H9 (cell line): ENCODE data around the gene IZUMO4. TPM values are rescaled to one million over a fixed set of nuclear protein-coding genes. Genes with fewer than 3 reads are reported as not detected.

Source experiments
- DNase-seq: peaks from one replicate; pipeline ENCODE4 v3.0.0-alpha.2; 2017
- H2AFZ ChIP-seq: one replicate; pipeline ENCODE4 v1.6.1; 2013; ENCODE audit warnings: mild to moderate bottlenecking, low read length, control low read depth, moderate library complexity
- H2AK5ac ChIP-seq: 2 replicates; pipeline ENCODE4 v1.6.1; 2013; ENCODE audit warnings: low read length, control low read depth, mixed read lengths; ENCODE audit not compliant: insufficient read length
- H2BK120ac ChIP-seq: one replicate; pipeline ENCODE4 v1.6.1; 2013; ENCODE audit warnings: low read depth, mild to moderate bottlenecking, low read length, control low read depth, inconsistent platforms; ENCODE audit not compliant: poor library complexity, severe bottlenecking
- H2BK12ac ChIP-seq: 2 replicates; pipeline ENCODE4 v1.6.1; 2013; ENCODE audit warnings: low read length, control low read depth, mixed read lengths, low read depth; ENCODE audit not compliant: insufficient read length
- H2BK15ac ChIP-seq: 2 replicates; pipeline ENCODE4 v1.6.1; 2013; ENCODE audit warnings: low read depth, low read length, control low read depth
- H2BK20ac ChIP-seq: one replicate; pipeline ENCODE4 v1.6.1; 2013; ENCODE audit warnings: low read depth, mild to moderate bottlenecking, low read length, control low read depth, inconsistent platforms; ENCODE audit not compliant: poor library complexity, severe bottlenecking
- H2BK5ac ChIP-seq: 2 replicates; pipeline ENCODE4 v1.6.1; 2013; ENCODE audit warnings: low read length, control low read depth, mixed read lengths; ENCODE audit not compliant: insufficient read length
- H3K14ac ChIP-seq: 2 replicates; pipeline ENCODE4 v1.6.1; 2013; ENCODE audit warnings: low read length, control low read depth; ENCODE audit not compliant: insufficient read depth
- H3K18ac ChIP-seq: 2 replicates; pipeline ENCODE4 v1.6.1; 2013; ENCODE audit warnings: low read depth, mild to moderate bottlenecking, mixed read lengths, low read length, control low read depth; ENCODE audit not compliant: insufficient read length
- H3K23ac ChIP-seq: 2 replicates; pipeline ENCODE4 v1.6.1; 2013; ENCODE audit warnings: low read length, control low read depth, mixed read lengths, low read depth; ENCODE audit not compliant: insufficient read length
- H3K23me2 ChIP-seq: 2 replicates; pipeline ENCODE4 v1.6.1; 2013; ENCODE audit warnings: low read depth, mild to moderate bottlenecking, mixed read lengths, low read length, control low read depth; ENCODE audit not compliant: insufficient read length, poor library complexity, severe bottlenecking
- H3K27ac ChIP-seq: 2 replicates; pipeline ENCODE4 v1.5.1; 2013; ENCODE audit warnings: low read length, control low read depth, mixed read lengths, low read depth; ENCODE audit not compliant: insufficient read length
- H3K27me3 ChIP-seq: 2 replicates; pipeline ENCODE4 v1.6.1; 2013; ENCODE audit warnings: low read length, control low read depth, inconsistent platforms; ENCODE audit not compliant: insufficient read depth
- H3K4ac ChIP-seq: 2 replicates; pipeline ENCODE4 v1.6.1; 2013; ENCODE audit warnings: low read depth, mild to moderate bottlenecking, control low read depth, inconsistent platforms, low read length, moderate library complexity
- H3K4me1 ChIP-seq: 2 replicates; pipeline ENCODE4 v1.6.1; 2013; ENCODE audit warnings: low read length, control low read depth, inconsistent platforms; ENCODE audit not compliant: insufficient read depth
- H3K4me2 ChIP-seq: 2 replicates; pipeline ENCODE4 v1.6.1; 2013; ENCODE audit warnings: low read length, control low read depth, mixed read lengths; ENCODE audit not compliant: insufficient read length, insufficient read depth
- H3K56ac ChIP-seq: 2 replicates; pipeline ENCODE4 v1.6.1; 2013; ENCODE audit warnings: low read depth, mild to moderate bottlenecking, mixed read lengths, low read length, control low read depth; ENCODE audit not compliant: insufficient read length
- H3K79me1 ChIP-seq: 2 replicates; pipeline ENCODE4 v1.6.1; 2013; ENCODE audit warnings: low read depth, mild to moderate bottlenecking, moderate library complexity, low read length, control low read depth, inconsistent platforms; ENCODE audit not compliant: insufficient read depth, poor library complexity, severe bottlenecking
- H3K79me2 ChIP-seq: 2 replicates; pipeline ENCODE4 v1.6.1; 2013; ENCODE audit warnings: low read length, control low read depth, inconsistent platforms; ENCODE audit not compliant: insufficient read depth
- H3K9ac ChIP-seq: 2 replicates; pipeline ENCODE4 v1.6.1; 2013; ENCODE audit warnings: low read length, control low read depth, mixed read lengths; ENCODE audit not compliant: insufficient read length; ENCODE audit errors: extremely low read depth
- H3K9me3 ChIP-seq: one replicate; pipeline ENCODE4 v1.6.1; 2013; ENCODE audit warnings: low read depth, low read length, inconsistent platforms; ENCODE audit not compliant: control insufficient read depth
- H3T11ph ChIP-seq: one replicate; pipeline ENCODE4 v1.6.1; 2013; ENCODE audit warnings: mild to moderate bottlenecking, low read length, control low read depth, inconsistent platforms
- H4K20me1 ChIP-seq: one replicate; pipeline ENCODE4 v1.6.1; 2013; ENCODE audit not compliant: control insufficient read depth, insufficient read length, insufficient read depth
- H4K5ac ChIP-seq: 2 replicates; pipeline ENCODE4 v1.6.1; 2013; ENCODE audit warnings: low read depth, mild to moderate bottlenecking, mixed read lengths, low read length, control low read depth; ENCODE audit not compliant: insufficient read length
- H4K8ac ChIP-seq: replicated peaks from 2 replicates; pipeline ENCODE4 v1.6.1; 2013; ENCODE audit warnings: low read length, control low read depth, mixed read lengths, low read depth; ENCODE audit not compliant: insufficient read length
- H4K91ac ChIP-seq: 2 replicates; pipeline ENCODE4 v1.6.1; 2013; ENCODE audit warnings: low read depth, mild to moderate bottlenecking, moderate library complexity, mixed read lengths, low read length, control low read depth; ENCODE audit not compliant: insufficient read length
- H3K27ac Mint-ChIP-seq, 3 experiments: 2 replicates in 2 of 3; 3 replicates in 1 of 3; pipeline ENCODE4 v1.8.0; 2020 to 2021; ENCODE audit warnings: mixed read lengths in 3 of 3, mild to moderate bottlenecking in 1 of 3, moderate library complexity in 1 of 3
- H3K27me3 Mint-ChIP-seq: 2 replicates; pipeline ENCODE4 v1.8.0; 2021; ENCODE audit warnings: low read depth, mild to moderate bottlenecking, moderate library complexity, mixed read lengths
- H3K36me3 Mint-ChIP-seq, 3 experiments: 2 replicates in 2 of 3; 3 replicates in 1 of 3; pipeline ENCODE4 v1.8.0; 2020 to 2021; ENCODE audit warnings: low read depth in 3 of 3, mixed read lengths in 3 of 3; ENCODE audit not compliant: insufficient read depth in 1 of 3
- H3K4me1 Mint-ChIP-seq, 2 experiments: 2 replicates each; pipeline ENCODE4 v1.8.0; 2020; ENCODE audit warnings: mixed read lengths in 2 of 2
- H3K4me3 Mint-ChIP-seq, 2 experiments: 2 replicates in 1 of 2; 3 replicates in 1 of 2; pipeline ENCODE4 v1.8.0; 2020 to 2021; ENCODE audit warnings: mild to moderate bottlenecking in 2 of 2, mixed read lengths in 2 of 2, moderate library complexity in 1 of 2
- H3K9me3 Mint-ChIP-seq, 2 experiments: 2 replicates in 1 of 2; 3 replicates in 1 of 2; pipeline ENCODE4 v1.8.0; 2020; ENCODE audit warnings: mild to moderate bottlenecking in 2 of 2, mixed read lengths in 2 of 2, moderate library complexity in 1 of 2
- WGBS: extraction: QIAGEN DNeasy Blood & Tissue Kit; methylation state at CpG from one replicate; pipeline ENCODE4 v1.1.7; 2013; ENCODE audit warnings: missing lambda C conversion rate, low lambda C conversion rate, mixed read lengths; ENCODE audit not compliant: insufficient read length; ENCODE audit errors: extremely low coverage; 5-methylcytosine and 5-hydroxymethylcytosine counted together
- total RNA-seq: library from RNA; stranded (reverse); gene quantifications from 2 replicates; pipeline ENCODE4 v1.2.1, GENCODE V29; 2021
- TF ChIP-seq, protein P1 (sequence below): fragments of 200-600 bp; sonication (generic); conservative IDR thresholded peaks from 3 replicates; pipeline ENCODE4 v1.8.0; 2021; ENCODE audit warnings: antibody characterized with exemption, mild to moderate bottlenecking

The IZUMO4 gene
- total RNA-seq, 1 experiment from 2014 or later = 2.1 TPM

DNA sequence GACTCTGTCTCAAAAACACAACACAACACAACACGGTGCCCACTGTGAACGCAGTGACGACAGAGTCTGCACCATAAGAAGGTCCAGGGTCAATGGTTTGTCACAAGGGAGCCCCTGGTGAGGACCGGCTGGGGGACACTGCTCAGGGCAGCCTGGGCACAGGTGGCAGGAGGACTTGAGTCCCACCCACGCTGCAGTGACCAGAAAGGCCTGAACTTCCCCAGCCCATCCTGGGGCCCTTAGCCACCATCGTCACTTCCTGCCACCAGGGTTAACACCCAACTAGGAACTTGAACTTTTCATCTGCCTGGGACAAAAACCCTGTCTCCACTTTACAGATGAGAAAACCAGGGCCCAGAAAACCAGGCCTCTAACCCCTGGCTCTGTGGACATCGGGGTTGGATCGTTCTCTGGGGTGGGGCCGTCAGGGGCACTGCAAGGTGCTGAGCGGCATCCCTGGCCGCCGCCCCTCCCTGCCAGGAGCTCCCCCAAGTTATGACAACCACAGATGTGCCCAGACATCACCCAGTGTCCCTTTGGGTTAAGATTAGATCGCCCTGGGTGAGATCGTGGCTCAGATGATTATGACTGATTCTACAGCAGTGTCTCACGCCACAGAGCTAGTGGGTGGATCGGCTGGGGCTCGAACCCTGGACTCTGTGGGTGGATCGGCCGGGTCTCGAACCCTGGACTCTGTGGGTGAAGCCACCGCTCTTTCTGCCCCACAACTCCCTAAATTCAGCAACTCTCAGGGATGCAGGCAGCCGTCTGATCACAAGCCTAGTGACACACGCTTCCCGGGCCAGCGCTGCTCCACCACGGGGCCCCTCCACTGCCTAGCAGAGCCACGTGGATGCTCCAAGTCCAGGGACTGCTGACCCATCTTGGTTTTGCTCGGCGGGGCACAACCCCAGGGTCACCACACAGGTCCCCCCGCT, 14.6 kb upstream of the IZUMO4 start:
- peaks cover 0 to 11% (median 0%) of the 10 kb centered on the region in 3 experiments; a peak in 2 of 7 replicates for H3K36me3 Mint-ChIP-seq
- Histone ChIP-seq H3K9me3 (no peaks in the 10 kb centered on the region), H3K14ac (no peak overlapping the region; the same call in 1 of the 2 replicates), H2BK12ac (no peak overlapping the region), H2AFZ (no peak overlapping the region), H3T11ph (no peak overlapping the region), H3K79me1 (no peaks in the 10 kb centered on the region), H3K9ac (no peak overlapping the region), H3K27me3 (no peaks in the 10 kb centered on the region), H4K20me1 (no peaks in the 10 kb centered on the region), H2BK5ac (no peak overlapping the region), H3K23me2 (no peaks in the 10 kb centered on the region), H3K4me2 (no peak overlapping the region), H4K8ac (no peak overlapping the region), H3K79me2 (no peaks in the 10 kb centered on the region), H3K18ac (no peak overlapping the region), H2BK20ac (no peak overlapping the region), H3K4me1 (no peaks in the 10 kb centered on the region), H2AK5ac (no peak overlapping the region), H3K27ac (no peak overlapping the region), H3K56ac (no peak overlapping the region), H4K5ac (no peak overlapping the region), H3K4ac (no peak overlapping the region), H3K23ac (no peak overlapping the region), H2BK15ac (no peak overlapping the region), H2BK120ac (no peak overlapping the region), H4K91ac (no peak overlapping the region)
- H3K27ac Mint-ChIP-seq = peak overlapping the region in 1 of 3 experiments; percentile 49; a peak in 1 of 7 replicates
- H3K4me3 Mint-ChIP-seq = no peak overlapping the region
- DNase-seq = no peak
- no peaks in the 10 kb centered on the region for H3K9me3 Mint-ChIP-seq
- TF ChIP-seq, protein P1, sequence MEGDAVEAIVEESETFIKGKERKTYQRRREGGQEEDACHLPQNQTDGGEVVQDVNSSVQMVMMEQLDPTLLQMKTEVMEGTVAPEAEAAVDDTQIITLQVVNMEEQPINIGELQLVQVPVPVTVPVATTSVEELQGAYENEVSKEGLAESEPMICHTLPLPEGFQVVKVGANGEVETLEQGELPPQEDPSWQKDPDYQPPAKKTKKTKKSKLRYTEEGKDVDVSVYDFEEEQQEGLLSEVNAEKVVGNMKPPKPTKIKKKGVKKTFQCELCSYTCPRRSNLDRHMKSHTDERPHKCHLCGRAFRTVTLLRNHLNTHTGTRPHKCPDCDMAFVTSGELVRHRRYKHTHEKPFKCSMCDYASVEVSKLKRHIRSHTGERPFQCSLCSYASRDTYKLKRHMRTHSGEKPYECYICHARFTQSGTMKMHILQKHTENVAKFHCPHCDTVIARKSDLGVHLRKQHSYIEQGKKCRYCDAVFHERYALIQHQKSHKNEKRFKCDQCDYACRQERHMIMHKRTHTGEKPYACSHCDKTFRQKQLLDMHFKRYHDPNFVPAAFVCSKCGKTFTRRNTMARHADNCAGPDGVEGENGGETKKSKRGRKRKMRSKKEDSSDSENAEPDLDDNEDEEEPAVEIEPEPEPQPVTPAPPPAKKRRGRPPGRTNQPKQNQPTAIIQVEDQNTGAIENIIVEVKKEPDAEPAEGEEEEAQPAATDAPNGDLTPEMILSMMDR = no peak
- H3K27me3 Mint-ChIP-seq = no peaks in the 10 kb centered on the region
- H3K4me1 Mint-ChIP-seq = peaks cover 0 to 5% of the 10 kb centered on the region in 2 experiments; a peak in 2 of 4 replicates
- no CpG with 5 or more reads among the region's 30 CpGs for WGBS
